ENCODE data around the gene TMEM101.

The TMEM101 gene

GRCh38 chr17:44004077-44004760 is 10.5 kb downstream of the TMEM101 start, which contains the start of gene NAGS:
NAGS (plus strand) TSS chr17:44004622; CDS start chr17:44004664, 42 bp downstream.
- H3K27ac ChIP-seq (ENCODE audit: low read depth, low read length), result no peak within 1 kb of the TSS
- H3K79me2 ChIP-seq (ENCODE audit: control insufficient read depth, low read length), result no peaks in the 10 kb centered on the region
- TF ChIP-seq EZH2phosphoT487 (IDR thresholded peaks at IDR 0.05; ENCODE audit: borderline replicate concordance, low read length) (no peak), CTCF (IDR thresholded peaks at IDR 0.05; ENCODE audit: low read depth, low read length, poor library complexity, severe bottlenecking) (no peak)
- H3K36me3 ChIP-seq (ENCODE audit: control insufficient read depth, low read length), result no peaks in the 10 kb centered on the region
- no peaks in the 10 kb centered on the region for H3F3A ChIP-seq (ENCODE audit: control insufficient read depth, insufficient read depth)
- peaks cover 26% of the 10 kb centered on the region for H3K4me1 ChIP-seq (ENCODE audit: control insufficient read depth, low read length)
- H4K20me1 ChIP-seq (ENCODE audit: control insufficient read depth, insufficient read depth, low read depth, low read length), result no peaks in the 10 kb centered on the region
- H3K9me3 ChIP-seq (ENCODE audit: control insufficient read depth, insufficient read depth, low read length), result no peaks in the 10 kb centered on the region
- H3K9me2 ChIP-seq (replicated peaks; ENCODE audit: control insufficient read depth, low read length), result no peaks in the 10 kb centered on the region
- H3K4me3 ChIP-seq (ENCODE audit: low read length), result no peak within 1 kb of the TSS
- H3K4me2 ChIP-seq (ENCODE audit: low read length), result no peak within 1 kb of the TSS
- H3K27me3 ChIP-seq (ENCODE audit: control insufficient read depth, low read length), result peaks cover 38% of the 10 kb centered on the region

DNA sequence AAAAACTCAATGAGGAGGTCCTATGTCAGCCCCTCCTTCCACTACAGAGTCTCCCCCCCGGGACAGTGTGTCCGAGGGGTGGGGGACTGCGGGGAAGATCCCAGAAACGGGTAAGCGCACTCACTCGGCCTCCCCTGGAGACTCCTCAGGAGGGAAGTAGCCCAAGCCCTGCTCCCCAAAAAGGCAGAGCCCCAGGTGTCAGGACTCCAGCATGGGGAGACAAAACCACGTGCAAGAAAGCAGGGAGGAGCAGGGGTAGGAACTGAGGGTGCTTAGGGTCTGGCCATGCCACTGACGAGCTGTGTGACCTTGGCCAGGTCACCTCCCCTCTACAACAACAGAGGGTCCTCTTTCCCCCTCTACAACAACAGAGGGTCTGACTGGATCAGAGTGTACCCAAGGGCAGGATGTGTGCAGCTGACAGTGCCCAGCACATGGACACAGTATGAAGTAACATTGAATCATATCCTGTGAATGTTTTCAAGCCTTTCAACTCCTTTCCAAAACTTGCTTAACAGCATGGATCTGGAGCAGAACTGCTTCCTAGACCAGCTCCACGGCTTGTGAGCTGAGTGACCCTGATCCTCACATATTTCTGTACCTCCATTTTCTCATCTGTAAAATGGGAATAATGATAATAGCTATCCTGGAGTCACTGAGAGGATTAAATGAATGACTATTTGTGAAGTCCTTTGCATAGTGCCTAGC is 12.5 kb downstream of the TMEM101 start:
- H3K4me1 ChIP-seq (ENCODE audit: control insufficient read depth, low read length), result peaks cover 10% of the 10 kb centered on the region
- H3K9me2 ChIP-seq (replicated peaks; ENCODE audit: control insufficient read depth, low read length), result no peaks in the 10 kb centered on the region
- H3K27ac ChIP-seq (ENCODE audit: low read depth, low read length), result no peak overlapping the region
- no peaks in the 10 kb centered on the region for H3K9me3 ChIP-seq (ENCODE audit: control insufficient read depth, insufficient read depth, low read length)
- no peaks in the 10 kb centered on the region for H3K79me2 ChIP-seq (ENCODE audit: control insufficient read depth, low read length)
- no peaks in the 10 kb centered on the region for H3K36me3 ChIP-seq (ENCODE audit: control insufficient read depth, low read length)
- H3F3A ChIP-seq (ENCODE audit: control insufficient read depth, insufficient read depth), result no peaks in the 10 kb centered on the region
- TF ChIP-seq CTCF (IDR thresholded peaks at IDR 0.05; ENCODE audit: low read depth, low read length, poor library complexity, severe bottlenecking) (no peak), EZH2phosphoT487 (IDR thresholded peaks at IDR 0.05; ENCODE audit: borderline replicate concordance, low read length) (no peak)
- no peak overlapping the region for H3K4me2 ChIP-seq (ENCODE audit: low read length)
- H3K4me3 ChIP-seq (ENCODE audit: low read length), result no peak overlapping the region
- H4K20me1 ChIP-seq (ENCODE audit: control insufficient read depth, insufficient read depth, low read depth, low read length), result no peaks in the 10 kb centered on the region
- H3K27me3 ChIP-seq (ENCODE audit: control insufficient read depth, low read length), result peaks cover 41% of the 10 kb centered on the region

DNA sequence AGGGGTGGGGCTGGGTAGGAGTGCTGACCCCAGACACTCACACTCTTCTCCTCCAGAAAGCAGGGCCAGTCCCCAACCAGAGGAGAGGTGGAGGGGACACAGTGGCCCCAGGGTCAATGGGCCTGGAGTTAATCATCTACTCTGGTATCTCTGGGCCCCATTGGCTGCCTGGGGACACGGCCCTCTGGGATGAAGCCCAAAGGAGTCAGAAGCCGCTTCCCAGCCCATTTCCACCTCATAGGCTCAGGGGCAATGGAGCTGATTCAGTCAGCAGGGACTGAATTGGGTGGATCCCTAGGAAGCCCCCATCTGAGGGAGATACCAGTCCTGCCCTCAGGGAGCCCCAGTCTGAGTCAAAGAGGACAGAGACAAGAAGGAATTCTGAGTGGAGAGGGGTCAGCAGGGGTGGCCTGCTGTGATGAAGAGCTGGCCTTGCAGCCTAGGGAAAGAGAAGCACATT is 13.3 kb downstream of the TMEM101 start:
- H3K9me3 ChIP-seq (ENCODE audit: control insufficient read depth, insufficient read depth, low read length), result no peaks in the 10 kb centered on the region
- H3K79me2 ChIP-seq (ENCODE audit: control insufficient read depth, low read length), result no peaks in the 10 kb centered on the region
- H3K36me3 ChIP-seq (ENCODE audit: control insufficient read depth, low read length), result no peaks in the 10 kb centered on the region
- no peaks in the 10 kb centered on the region for H3F3A ChIP-seq (ENCODE audit: control insufficient read depth, insufficient read depth)
- H3K4me3 ChIP-seq (ENCODE audit: low read length), result no peak overlapping the region
- no peak overlapping the region for H3K4me2 ChIP-seq (ENCODE audit: low read length)
- no peaks in the 10 kb centered on the region for H3K9me2 ChIP-seq (replicated peaks; ENCODE audit: control insufficient read depth, low read length)
- H3K4me1 ChIP-seq (ENCODE audit: control insufficient read depth, low read length), result peaks cover 6% of the 10 kb centered on the region
- H4K20me1 ChIP-seq (ENCODE audit: control insufficient read depth, insufficient read depth, low read depth, low read length), result no peaks in the 10 kb centered on the region
- peaks cover 39% of the 10 kb centered on the region for H3K27me3 ChIP-seq (ENCODE audit: control insufficient read depth, low read length)
- no peak overlapping the region for H3K27ac ChIP-seq (ENCODE audit: low read depth, low read length)
- TF ChIP-seq CTCF (IDR thresholded peaks at IDR 0.05; ENCODE audit: low read depth, low read length, poor library complexity, severe bottlenecking) (no peak), EZH2phosphoT487 (IDR thresholded peaks at IDR 0.05; ENCODE audit: borderline replicate concordance, low read length) (no peak)

All from DOHH2 (cell line).